Fibroblast of mammary gland (primary cell): Measurements from ENCODE around the gene MOB2.

Experiments used
- DNase-seq: peaks from one replicate; pipeline ENCODE4 v3.0.0-alpha.2; 2010; ENCODE audit warnings: low read depth
- H3K4me3 ChIP-seq: 2 replicates; pipeline ENCODE4 v1.5.1; 2011; ENCODE audit warnings: low read depth, mild to moderate bottlenecking, low read length, moderate library complexity; ENCODE audit not compliant: control insufficient read depth
- TF ChIP-seq, protein P1 (sequence below): conservative IDR thresholded peaks from 2 replicates; pipeline ENCODE4 v1.5.1; 2011; ENCODE audit warnings: low read depth, low read length, inconsistent platforms; ENCODE audit not compliant: control insufficient read depth, insufficient read depth

MOB2 gene

DNA sequence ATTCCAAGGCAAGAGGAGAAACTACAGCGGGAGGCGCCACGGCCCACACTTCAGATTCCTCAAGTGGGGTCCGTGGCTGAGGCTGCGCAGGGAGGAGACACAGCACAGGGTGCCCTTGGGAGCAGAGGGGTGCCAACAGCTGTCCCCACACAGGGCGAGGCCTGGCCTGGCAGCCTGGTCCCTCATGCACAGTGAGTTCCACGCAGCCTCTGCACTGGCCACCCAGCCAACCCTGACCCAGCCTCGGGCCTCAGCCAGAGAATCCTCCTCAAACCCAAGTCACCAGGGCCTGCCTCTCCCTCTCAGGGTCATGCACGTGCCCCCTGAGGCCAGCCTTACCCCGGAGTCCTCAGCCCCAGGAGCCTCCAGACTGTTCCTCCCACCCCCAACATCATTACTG lies 22.4 kb upstream of the MOB2 start:
- H3K4me3 ChIP-seq = no peak overlapping the region
- DNase-seq = no peak
- TF ChIP-seq, protein P1, sequence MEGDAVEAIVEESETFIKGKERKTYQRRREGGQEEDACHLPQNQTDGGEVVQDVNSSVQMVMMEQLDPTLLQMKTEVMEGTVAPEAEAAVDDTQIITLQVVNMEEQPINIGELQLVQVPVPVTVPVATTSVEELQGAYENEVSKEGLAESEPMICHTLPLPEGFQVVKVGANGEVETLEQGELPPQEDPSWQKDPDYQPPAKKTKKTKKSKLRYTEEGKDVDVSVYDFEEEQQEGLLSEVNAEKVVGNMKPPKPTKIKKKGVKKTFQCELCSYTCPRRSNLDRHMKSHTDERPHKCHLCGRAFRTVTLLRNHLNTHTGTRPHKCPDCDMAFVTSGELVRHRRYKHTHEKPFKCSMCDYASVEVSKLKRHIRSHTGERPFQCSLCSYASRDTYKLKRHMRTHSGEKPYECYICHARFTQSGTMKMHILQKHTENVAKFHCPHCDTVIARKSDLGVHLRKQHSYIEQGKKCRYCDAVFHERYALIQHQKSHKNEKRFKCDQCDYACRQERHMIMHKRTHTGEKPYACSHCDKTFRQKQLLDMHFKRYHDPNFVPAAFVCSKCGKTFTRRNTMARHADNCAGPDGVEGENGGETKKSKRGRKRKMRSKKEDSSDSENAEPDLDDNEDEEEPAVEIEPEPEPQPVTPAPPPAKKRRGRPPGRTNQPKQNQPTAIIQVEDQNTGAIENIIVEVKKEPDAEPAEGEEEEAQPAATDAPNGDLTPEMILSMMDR = no peak

DNA sequence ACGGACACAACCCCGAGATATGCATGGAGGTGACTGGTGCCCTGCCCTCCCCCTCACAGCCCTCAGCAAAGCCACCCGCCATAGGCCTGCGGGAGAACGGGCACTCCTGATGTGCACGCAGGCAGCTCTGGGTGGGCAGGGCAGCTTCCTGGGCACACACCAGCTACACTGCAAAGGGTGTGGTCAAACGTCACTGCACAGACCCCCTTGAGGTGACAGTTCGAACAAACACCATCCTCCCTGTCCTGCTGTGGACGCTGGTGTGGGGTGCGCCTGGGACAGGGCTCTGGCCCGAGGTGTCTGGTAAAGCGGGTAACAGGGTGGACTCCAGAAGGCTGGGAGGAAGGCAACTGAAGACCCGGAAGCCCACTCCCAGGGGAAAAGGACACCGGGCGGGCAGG lies 21.9 kb upstream of the MOB2 start:
- TF ChIP-seq, protein P1 = no peak
- DNase-seq = no peak

DNA sequence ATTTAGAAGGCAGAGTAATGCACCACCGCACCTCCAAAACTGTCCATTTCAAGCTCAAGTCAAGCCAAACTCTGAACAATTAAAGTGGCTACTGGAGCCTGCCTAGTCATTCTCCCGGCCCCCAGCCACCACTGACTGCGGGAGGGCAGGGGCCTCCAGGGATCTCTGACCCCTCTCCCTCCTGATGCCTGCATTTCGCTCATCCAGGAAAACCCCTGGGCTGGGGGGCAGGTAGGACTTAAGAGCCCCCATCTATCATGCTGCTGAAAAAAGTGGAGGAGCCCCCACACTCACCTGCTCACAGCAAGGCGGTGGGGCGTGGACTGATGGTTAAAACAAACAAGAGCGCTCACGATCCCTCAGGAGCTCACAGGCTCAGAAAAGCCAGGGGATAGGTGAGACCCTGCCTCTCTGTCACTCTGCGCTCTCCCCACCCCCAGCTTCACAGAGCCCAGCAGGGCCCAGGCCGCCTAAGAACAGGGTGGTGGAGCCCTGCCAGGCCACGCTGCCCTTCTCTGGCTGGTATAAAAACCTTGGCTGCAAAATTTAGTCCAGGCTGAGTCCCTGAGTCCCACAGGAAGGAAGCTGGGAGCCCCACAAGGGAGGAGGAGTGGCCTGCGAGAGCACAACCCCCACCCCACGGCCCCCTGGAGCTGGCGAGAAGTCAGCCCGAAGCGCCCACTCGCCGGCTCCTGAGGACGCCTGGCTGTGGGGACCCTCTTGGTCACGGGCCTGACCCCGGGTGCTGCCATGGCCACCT lies 21.0 kb upstream of the MOB2 start:
- DNase-seq = no peak
- TF ChIP-seq, protein P1 = no peak
- no peak overlapping the region for H3K4me3 ChIP-seq

More for the DNA sequence above, 21.9 kb upstream of the MOB2 start:
- no peak overlapping the region for H3K4me3 ChIP-seq

DNA sequence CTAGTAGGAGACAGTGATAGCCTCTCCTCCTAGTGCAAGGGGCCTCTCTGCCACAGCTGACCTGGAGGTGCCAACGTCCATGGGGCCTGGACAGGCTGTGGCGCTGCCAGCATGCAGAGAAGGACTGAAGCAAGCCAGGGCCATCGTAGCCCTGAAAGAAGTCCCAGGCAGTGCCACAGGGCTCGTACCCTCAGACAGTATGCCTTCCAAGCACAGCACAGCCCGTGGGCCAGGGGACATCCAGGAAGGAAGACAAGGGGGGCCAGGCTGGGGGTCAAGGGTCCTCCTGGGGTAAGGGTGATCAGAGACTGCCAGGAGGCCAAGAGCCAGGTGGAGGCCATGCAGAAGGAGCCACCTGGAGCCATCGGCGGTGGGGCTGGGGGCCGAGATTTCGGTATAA lies 20.4 kb upstream of the MOB2 start:
- DNase-seq = no peak
- TF ChIP-seq, protein P1 = no peak
- H3K4me3 ChIP-seq = no peak overlapping the region

DNA sequence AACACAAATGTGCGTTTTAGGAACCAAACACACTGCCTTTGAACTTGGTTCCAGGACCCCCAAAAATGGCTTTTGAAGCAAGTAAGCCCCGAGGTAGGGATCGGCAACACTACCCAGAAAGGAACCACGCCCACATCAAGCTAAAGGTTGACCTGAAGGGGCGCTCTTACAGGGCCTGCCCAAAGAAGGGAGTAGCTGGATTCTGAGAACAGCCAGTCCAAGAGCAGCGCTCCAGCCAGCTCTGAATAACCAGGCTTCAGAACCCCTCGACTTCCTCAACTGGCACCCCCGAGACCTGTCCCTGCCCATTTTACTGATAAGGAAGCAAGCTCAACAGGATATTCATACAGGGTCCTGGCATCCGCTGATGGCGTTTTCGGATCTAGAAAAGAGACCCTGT lies 18.9 kb upstream of the MOB2 start:
- DNase-seq = no peak
- TF ChIP-seq, protein P1 = no peak
- H3K4me3 ChIP-seq = no peak overlapping the region

DNA sequence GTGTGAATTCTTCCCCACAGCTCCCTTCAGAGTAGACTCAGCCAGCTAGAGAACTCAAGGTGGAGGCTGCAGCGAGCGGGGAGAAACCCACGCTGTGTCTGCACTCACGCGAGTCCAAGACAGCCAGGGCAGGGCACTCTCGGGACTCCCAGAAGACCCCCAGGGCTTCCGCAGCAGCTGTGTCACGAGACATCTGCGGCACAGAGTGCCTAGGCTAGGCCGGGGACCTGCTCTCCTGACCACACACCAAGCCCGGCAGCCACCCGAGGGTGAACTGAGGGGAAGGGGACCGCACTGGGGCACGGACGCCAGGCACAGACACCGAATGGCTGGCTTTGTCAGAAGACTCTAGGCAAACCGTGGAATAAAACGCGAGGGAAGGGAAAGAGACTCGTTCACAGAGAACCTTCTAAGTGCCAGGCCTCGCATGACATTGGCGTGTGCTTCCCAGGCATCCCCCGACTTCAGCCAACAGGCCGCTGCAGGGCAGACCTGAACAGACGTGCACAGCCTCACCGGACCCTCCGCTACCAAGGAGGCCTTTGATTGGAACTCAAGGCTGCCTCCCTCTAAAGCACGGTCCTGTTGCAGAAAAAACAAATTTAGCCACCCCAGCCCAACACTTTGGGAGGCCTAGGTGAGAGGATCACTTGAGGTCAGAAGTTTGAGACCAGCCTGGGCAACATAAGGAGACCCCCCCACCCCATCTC lies 18.2 kb upstream of the MOB2 start:
- DNase-seq = no peak
- H3K4me3 ChIP-seq = no peak overlapping the region
- TF ChIP-seq, protein P1 = no peak
